ENCODE measurements around the gene MANSC1.

DNA sequence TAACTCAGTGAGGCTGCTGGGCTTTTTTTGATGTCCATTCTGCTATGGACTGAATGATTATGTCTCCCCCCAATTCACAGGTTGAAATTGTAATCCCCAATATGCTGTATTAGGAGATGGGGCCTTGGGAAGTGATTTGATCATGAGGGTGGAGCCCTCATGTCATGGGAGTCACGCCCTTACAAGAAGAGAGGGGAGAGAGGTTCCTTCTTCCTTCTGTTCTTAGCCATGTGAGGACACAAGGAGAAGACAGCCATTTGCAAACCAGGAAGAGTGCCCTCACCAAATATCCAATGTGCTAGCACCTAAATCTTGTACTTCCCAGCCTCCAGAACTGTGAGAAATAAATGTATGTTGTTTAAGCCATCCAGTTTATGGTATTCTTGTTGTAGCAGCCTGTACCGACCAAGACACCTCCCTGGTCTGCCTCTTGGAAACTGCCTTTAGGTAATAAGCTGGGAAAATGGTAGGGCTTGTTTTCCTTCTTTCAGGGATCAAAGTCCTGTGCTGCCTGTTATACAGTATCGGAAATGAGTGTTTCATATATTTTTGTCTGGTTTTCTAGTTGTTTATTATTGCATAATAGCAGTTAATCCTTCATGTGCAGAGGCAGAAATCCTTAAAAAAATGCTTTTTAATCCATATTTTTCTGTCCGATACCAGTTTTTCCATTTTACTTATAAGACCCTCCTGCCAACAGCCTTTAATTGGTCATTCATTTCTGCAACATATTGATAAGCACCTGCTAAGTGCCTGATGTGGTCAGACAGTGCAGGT is 23.1 kb upstream of the MANSC1 start:
- TF ChIP-seq POLR2A (IDR thresholded peaks at IDR 0.05) (no peak), CTCF (IDR thresholded peaks at IDR 0.05) (no peak)
